H1 (cell line): ENCODE data around the gene KRT76.

Experiments
- BACH1 ChIP-seq: IDR thresholded peaks from 2 replicates; pipeline ENCODE4 v1.6.1; 2012; ENCODE audit warnings: low read length, improper control_type of control experiment
- CTCF ChIP-seq, 3 experiments: IDR thresholded peaks; 1 replicate in 2 of 3; 2 replicates in 1 of 3; pipeline versions ENCODE4 v1.5.1 to v1.6.1; 2011; ENCODE audit warnings: low read length in 3 of 3, mild to moderate bottlenecking in 3 of 3, inconsistent platforms in 2 of 3, low read depth in 1 of 3, moderate library complexity in 1 of 3; ENCODE audit not compliant: insufficient read depth in 1 of 3; ENCODE audit errors: control extremely low read depth in 1 of 3
- NANOG ChIP-seq: IDR thresholded peaks from 2 replicates; pipeline ENCODE4 v1.6.1; 2011; ENCODE audit warnings: low read length, low read depth, mild to moderate bottlenecking, inconsistent platforms; ENCODE audit not compliant: insufficient read depth, poor library complexity, severe bottlenecking
- POLR2AphosphoS5 ChIP-seq: IDR thresholded peaks from 2 replicates; pipeline ENCODE4 v1.6.1; 2011; ENCODE audit warnings: low read depth, low read length
- SRF ChIP-seq: IDR thresholded peaks from 2 replicates; pipeline ENCODE4 v1.6.1; 2011; ENCODE audit warnings: mild to moderate bottlenecking, low read depth, low read length, moderate library complexity
- YY1 ChIP-seq: IDR thresholded peaks from 2 replicates; pipeline ENCODE4 v1.6.1; 2011; ENCODE audit warnings: low read depth, mild to moderate bottlenecking, low read length
- ZNF274 ChIP-seq: IDR thresholded peaks from 2 replicates; pipeline ENCODE4 v1.7.0; 2012; ENCODE audit warnings: low read length, borderline replicate concordance; ENCODE audit errors: extremely low read depth
- TF ChIP-seq, protein P1 (sequence below): fragments of 300-600 bp; sonication (generic); IDR thresholded peaks from 2 replicates; pipeline ENCODE4 v1.7.1; 2012; ENCODE audit warnings: low read length, moderate library complexity, mild to moderate bottlenecking, inconsistent platforms; ENCODE audit not compliant: insufficient replicate concordance

DNA sequence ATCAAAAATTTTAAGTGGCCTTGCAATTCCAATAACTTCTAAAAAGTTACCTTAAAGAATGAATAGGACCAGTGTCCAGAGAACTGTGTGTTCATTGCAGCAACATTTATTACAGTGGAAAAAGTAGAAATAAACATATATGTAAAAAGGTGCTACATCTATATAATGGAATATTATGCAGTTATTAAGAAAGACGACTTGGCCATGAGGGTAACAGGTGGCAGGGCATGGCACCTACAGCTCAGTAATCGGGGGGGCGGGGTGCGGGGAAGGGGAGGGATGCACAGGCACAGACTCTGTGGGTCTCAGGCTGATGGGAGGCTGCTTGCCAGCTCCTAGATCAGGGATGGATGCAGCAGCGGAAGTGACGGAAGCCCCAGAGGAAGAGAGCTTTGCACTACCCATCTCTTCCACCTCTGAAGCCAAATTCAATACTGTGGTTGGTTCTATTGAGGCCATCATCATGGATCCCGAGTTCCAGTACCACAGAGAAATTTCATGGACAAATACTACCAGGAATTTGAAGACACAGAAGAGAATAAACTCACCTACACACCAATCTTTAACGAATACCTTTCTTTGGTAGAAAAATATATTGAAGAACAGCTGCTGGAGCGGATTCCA is 14.0 kb downstream of the KRT76 start:
- TF ChIP-seq, protein P1, sequence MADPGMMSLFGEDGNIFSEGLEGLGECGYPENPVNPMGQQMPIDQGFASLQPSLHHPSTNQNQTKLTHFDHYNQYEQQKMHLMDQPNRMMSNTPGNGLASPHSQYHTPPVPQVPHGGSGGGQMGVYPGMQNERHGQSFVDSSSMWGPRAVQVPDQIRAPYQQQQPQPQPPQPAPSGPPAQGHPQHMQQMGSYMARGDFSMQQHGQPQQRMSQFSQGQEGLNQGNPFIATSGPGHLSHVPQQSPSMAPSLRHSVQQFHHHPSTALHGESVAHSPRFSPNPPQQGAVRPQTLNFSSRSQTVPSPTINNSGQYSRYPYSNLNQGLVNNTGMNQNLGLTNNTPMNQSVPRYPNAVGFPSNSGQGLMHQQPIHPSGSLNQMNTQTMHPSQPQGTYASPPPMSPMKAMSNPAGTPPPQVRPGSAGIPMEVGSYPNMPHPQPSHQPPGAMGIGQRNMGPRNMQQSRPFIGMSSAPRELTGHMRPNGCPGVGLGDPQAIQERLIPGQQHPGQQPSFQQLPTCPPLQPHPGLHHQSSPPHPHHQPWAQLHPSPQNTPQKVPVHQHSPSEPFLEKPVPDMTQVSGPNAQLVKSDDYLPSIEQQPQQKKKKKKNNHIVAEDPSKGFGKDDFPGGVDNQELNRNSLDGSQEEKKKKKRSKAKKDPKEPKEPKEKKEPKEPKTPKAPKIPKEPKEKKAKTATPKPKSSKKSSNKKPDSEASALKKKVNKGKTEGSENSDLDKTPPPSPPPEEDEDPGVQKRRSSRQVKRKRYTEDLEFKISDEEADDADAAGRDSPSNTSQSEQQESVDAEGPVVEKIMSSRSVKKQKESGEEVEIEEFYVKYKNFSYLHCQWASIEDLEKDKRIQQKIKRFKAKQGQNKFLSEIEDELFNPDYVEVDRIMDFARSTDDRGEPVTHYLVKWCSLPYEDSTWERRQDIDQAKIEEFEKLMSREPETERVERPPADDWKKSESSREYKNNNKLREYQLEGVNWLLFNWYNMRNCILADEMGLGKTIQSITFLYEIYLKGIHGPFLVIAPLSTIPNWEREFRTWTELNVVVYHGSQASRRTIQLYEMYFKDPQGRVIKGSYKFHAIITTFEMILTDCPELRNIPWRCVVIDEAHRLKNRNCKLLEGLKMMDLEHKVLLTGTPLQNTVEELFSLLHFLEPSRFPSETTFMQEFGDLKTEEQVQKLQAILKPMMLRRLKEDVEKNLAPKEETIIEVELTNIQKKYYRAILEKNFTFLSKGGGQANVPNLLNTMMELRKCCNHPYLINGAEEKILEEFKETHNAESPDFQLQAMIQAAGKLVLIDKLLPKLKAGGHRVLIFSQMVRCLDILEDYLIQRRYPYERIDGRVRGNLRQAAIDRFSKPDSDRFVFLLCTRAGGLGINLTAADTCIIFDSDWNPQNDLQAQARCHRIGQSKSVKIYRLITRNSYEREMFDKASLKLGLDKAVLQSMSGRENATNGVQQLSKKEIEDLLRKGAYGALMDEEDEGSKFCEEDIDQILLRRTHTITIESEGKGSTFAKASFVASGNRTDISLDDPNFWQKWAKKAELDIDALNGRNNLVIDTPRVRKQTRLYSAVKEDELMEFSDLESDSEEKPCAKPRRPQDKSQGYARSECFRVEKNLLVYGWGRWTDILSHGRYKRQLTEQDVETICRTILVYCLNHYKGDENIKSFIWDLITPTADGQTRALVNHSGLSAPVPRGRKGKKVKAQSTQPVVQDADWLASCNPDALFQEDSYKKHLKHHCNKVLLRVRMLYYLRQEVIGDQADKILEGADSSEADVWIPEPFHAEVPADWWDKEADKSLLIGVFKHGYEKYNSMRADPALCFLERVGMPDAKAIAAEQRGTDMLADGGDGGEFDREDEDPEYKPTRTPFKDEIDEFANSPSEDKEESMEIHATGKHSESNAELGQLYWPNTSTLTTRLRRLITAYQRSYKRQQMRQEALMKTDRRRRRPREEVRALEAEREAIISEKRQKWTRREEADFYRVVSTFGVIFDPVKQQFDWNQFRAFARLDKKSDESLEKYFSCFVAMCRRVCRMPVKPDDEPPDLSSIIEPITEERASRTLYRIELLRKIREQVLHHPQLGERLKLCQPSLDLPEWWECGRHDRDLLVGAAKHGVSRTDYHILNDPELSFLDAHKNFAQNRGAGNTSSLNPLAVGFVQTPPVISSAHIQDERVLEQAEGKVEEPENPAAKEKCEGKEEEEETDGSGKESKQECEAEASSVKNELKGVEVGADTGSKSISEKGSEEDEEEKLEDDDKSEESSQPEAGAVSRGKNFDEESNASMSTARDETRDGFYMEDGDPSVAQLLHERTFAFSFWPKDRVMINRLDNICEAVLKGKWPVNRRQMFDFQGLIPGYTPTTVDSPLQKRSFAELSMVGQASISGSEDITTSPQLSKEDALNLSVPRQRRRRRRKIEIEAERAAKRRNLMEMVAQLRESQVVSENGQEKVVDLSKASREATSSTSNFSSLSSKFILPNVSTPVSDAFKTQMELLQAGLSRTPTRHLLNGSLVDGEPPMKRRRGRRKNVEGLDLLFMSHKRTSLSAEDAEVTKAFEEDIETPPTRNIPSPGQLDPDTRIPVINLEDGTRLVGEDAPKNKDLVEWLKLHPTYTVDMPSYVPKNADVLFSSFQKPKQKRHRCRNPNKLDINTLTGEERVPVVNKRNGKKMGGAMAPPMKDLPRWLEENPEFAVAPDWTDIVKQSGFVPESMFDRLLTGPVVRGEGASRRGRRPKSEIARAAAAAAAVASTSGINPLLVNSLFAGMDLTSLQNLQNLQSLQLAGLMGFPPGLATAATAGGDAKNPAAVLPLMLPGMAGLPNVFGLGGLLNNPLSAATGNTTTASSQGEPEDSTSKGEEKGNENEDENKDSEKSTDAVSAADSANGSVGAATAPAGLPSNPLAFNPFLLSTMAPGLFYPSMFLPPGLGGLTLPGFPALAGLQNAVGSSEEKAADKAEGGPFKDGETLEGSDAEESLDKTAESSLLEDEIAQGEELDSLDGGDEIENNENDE: no peak
- no peak for TF ChIP-seq CTCF (IDR thresholded peaks at IDR 0.05; ENCODE audit: control extremely low read depth in 1 of 3, insufficient read depth in 1 of 3, low read depth in 1 of 3, low read length in 3 of 3)
- no peak for TF ChIP-seq ZNF274
- TF ChIP-seq YY1: no peak
- no peak for TF ChIP-seq SRF
- TF ChIP-seq NANOG: no peak
- no peak for TF ChIP-seq POLR2AphosphoS5
- no peak for TF ChIP-seq BACH1
